GM18498 (cell line): ENCODE results near the gene ANAPC5.
"Not testable (repeated sequence)": the region's sequence is repeated elsewhere in the genome, so short reads cannot be mapped to it uniquely, and the experiment has no call there.

Experiments
- ATAC-seq: cut with Tn5 transposase; IDR thresholded peaks from one replicate; pipeline ENCODE4 v1.9.1; 2021; ENCODE audit warnings: mild to moderate bottlenecking, moderate library complexity; ENCODE audit not compliant: unreplicated experiment

The ANAPC5 gene, protein sequence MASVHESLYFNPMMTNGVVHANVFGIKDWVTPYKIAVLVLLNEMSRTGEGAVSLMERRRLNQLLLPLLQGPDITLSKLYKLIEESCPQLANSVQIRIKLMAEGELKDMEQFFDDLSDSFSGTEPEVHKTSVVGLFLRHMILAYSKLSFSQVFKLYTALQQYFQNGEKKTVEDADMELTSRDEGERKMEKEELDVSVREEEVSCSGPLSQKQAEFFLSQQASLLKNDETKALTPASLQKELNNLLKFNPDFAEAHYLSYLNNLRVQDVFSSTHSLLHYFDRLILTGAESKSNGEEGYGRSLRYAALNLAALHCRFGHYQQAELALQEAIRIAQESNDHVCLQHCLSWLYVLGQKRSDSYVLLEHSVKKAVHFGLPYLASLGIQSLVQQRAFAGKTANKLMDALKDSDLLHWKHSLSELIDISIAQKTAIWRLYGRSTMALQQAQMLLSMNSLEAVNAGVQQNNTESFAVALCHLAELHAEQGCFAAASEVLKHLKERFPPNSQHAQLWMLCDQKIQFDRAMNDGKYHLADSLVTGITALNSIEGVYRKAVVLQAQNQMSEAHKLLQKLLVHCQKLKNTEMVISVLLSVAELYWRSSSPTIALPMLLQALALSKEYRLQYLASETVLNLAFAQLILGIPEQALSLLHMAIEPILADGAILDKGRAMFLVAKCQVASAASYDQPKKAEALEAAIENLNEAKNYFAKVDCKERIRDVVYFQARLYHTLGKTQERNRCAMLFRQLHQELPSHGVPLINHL

DNA sequence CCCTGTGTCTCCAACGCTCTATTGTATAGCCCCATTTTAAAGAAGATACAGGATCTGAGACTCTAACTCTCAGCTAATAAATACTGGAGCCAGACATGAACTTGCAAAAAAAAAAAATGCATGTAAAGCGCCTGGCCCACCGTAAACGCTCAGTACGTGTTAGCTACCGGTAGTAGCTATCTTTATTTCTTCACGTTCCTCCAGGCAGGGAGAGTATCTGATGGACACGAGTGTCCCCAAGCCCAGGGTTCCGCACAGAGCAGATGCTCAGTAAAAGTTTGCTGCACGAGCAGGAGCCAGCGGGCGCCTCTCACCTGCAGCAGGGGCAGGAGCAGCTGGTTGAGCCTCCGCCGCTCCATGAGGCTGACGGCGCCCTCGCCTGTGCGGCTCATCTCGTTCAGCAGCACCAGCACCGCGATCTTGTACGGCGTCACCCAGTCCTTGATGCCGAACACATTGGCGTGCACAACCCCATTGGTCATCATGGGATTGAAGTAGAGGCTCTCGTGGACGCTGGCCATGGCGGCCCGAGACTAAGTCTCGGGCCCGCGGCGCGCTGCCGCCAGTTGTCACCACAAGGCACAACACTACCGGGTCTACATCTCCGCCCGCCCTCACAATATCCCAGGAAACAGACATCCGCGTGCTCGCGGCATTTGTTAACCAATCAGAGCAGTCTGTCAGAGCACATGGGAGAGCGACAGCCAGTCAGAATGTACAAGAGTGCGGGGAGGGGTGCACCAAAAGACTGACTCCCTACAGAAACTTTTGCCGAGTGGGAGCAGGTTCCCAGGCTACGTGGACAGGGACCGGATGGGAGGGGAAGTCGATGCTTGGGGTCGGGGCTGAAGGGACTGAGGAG is at the start of gene ANAPC5:
TSS of gene ANAPC5 (minus strand) at position 592 of the 862 bp plus-strand sequence. CDS start at position 521, 71 bp downstream.
- ATAC-seq: peak; percentile 99

DNA sequence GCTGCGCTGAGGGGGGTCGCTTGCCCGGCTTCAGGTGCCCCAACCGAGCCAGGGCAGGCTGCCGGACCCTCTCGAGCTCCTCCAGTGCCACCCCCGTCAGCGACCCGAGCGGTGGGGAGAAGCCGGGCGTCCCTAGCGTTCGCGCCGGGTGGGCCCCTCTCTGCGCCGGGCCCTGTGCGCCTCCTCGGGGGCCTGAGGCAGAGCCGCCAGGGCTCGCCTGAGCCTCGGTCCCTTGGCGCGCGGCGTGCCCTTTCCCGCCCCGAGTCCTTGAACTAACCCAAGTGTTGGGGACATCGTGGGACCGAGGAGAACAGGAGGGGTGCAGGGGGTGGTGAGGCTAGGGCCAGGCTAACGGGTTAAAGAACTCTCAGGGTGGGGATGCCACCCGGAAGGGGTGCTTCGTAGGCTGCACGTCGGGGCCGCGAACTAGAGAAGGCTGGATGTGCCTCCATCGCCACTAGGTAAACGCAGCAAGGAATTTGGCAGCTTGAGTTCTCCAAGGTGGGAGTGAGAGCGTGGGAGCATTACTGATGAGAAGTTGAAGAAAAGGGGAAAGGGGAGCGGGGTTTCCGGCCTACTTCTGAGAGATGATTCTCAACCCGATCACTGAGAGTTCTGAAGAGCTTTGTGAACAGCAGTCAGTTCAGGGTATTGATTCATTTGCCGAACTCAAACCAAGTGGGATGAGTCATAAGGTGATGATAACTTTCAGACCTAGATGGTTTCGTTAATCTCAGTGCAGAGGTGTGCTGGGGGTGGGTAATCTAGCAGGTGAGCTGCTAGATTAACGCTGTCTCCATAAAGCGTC is 48.3 kb upstream of the ANAPC5 start:
- peak; percentile 44 for ATAC-seq

DNA sequence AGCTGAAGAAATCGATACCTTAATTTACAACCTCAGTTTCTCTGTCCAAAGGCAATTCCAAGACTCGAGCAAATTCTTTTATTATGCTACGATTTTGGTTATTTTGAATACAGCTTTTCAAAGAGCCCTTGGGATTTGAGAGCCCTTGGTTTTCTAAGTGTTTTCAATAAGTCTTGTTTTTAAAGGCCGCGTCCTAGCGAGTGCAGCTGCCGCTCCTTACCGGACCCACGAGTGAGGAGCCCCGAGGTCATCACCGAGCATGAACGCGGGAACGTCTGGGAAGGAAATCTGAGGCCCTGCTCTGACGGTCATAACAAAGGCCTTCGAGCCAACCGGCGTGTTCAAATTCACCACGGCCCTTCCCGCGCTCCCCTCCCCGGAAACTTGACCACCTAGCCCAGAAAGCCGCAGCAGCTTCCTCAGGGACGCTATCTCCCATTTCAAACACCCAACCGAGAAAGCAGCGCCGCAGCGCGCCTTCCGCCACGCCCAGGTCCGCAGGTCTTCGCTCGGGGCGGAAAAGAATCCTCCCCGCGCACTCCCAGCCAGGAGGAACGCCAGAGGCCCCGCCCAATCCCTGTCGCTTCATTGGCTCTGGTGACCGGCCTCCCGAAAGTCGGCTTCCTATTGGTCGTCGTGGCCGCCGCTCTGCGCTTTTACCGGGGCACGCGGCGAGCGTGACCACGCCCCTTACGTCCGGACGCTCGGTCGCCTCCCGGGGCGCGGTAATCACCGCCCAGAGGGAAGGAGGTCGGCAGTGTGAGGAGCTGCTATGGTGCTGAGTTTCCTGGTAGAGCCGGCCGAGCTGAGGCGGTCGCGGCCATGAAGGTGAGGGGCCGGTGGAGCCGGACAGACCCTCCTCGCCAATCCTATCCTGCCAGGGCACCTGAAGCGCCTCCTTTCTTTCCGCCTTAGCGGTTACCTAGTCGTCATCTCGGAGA is 47.5 kb upstream of the ANAPC5 start, which contains the start of gene RNF34:
TSS of gene RNF34 (plus strand) at position 728 of the 941 bp plus-strand sequence. CDS start at position 823, 95 bp downstream.
- ATAC-seq: peak; percentile 94

DNA sequence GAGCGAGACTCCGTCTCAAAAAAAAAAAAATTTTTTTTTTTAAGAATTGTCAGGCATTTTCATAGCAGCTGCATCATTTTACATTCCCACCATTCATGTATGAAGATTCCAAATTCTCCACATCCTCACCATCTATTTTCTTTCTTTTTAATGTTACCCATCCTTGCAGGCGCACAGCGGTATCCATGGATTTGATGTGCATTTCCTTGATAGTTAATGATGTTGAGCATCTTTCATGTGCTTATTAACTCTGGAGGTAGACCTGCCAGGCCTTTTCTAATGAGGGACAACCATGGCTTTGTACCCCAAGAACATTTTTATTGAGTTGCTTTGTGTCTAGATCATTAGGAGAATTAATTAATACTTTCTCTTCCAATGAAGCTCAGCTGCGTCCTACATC is 46.1 kb upstream of the ANAPC5 start:
- ATAC-seq: no peak

DNA sequence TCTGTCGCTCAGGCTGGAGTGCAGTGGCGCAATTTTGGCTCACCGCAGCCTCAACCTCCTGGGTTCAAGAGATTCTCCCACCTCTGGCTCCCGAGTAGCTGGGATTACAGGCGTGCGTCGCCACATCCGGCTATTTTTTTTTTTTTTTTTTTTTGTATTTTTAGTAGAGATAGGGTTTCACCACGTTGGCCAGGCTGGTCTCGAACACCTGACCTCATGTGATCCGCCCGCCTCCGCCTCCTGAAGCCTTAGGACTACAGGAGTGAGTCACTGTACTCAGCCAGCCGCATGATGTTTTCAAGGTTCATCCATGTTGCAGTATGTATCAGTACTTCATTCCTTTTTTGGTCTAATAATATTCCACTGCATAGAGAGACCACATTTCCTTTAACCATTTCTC is 45.3 kb upstream of the ANAPC5 start:
- no peak for ATAC-seq

DNA sequence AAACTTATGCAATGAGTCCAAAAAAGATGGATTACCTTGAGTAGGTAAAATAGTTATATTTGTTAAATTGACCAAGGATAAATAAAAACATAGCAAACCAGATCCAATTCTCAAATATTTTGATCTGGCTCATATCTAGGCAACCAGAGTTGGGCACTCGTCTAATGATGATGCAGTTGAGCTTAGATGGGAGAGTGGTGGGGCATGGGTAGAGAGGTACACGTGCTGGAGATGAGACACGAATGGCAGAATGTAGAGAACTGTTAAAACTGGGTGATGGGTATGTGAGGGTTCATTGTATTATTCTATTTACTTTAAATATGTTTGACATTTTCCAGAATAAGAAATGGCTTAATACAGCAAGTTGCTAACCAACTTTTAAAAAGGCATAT is 40.1 kb upstream of the ANAPC5 start:
- no peak for ATAC-seq

DNA sequence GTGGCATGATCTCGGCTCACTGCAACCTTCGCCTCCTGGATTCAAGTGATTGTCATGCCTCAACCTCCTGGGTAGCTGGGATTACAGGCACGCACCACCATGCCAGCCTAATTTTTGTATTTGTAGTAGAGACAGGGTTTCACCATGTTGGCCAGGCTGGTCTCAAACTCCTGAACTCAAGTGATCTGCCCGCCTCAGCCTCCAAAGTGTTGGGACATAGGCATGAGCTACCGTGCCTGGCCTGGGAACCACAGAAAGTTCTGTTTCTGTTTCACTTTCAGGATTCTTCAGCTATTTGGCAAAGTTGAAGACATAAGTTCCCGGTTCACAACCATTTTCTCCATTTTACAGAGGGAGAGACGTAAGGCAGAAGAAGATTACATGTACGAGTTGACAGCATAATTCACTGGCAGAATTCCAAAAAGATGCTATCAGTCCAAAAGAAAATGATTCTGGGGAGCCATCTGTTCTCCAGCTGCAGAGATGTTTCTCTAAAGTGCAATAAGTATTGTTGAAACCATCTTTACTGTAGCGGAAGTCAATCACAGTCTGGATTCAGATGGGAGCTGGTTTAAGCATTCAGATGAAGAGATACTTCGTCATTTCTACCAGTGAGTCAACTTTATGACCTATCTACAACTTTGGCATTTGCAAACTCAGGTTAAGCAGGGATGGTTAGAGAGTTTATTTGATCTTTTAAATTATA is 39.6 kb upstream of the ANAPC5 start:
- no peak for ATAC-seq

DNA sequence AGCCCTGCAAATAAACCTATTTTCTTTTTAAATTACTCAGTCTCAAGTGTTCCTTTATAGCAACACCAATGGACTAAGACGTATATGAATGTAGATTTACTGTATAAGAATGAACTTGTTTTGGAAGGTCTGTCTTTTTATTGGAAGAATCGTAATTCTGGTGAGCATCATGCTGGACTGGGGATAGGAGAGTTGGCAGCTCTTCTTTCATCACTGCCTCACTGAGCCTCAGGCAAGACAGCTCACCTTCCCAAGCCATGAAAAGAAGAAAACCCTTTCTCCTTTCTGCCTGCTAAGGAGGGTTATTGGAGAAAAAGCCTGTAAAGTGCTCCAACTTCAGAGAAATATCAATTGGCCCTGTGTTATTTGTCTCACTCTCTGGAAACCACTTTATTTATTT is 38.6 kb upstream of the ANAPC5 start:
- ATAC-seq: no peak

DNA sequence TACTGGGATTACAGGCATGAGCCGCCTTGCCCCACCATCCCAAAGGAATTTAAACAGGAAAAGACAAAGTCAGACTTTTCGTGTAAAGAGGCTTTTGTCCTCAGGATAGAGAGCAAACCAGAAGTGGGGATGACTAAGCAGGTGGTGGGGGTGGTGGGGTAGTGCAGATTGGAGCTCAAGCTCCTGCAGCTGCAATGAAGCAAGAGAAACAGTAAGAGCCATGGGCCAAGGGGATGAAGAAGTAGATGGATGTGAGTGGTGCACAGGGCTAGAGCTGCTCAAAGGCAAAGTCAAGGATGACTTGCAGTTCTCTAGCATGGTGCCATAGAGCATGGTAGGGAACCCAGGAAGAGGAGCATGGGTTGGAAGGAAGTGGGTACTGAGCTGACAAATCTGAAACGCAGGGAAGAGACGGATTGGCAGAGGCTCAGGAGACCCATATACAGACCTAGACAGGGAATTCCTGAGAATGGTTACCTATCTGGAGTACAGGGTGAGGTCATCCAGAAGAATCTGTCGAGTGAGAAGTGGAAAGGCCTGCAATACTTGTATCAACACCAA is 36.3 kb upstream of the ANAPC5 start:
- no peak for ATAC-seq

DNA sequence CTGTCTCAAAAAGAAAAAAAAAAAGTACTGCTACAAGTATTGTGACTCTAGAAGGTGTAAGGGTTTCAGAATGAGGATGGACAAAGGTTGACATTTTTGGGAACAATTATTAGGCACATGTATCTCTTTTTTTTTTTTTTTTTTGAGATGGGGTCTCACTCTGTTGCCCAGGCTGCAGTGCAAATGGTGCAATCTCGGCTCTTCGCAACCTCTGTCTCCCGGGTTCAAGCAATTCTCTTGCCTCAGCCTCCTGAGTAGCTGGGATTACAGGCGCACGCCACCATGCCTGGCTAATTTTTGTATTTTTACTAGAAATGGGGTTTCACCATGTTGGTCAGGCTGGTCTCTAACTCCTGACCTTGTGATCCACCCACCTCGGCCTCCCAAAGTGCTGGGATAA is 32.7 kb upstream of the ANAPC5 start:
- not testable (repeated sequence) for ATAC-seq

DNA sequence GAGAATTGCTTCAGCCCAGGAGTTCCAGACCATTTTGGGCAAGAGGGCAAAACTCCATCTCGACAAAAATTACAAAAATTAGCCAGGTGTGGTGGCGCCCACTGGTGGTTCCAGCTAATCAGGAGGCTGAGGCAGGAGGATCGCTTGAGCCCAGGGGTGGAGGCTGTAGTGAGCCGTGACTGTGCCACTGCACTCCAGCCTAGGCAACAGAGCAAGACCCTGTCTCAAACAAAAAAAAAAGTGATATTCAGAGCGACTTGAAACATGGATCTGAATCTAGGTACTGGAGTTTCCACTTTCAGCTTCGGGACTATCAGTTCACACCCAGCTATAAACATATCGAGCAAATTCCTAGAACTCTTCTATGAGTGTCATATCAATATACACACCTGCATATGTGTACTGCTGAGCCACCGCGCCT is 31.4 kb upstream of the ANAPC5 start:
- no peak for ATAC-seq

DNA sequence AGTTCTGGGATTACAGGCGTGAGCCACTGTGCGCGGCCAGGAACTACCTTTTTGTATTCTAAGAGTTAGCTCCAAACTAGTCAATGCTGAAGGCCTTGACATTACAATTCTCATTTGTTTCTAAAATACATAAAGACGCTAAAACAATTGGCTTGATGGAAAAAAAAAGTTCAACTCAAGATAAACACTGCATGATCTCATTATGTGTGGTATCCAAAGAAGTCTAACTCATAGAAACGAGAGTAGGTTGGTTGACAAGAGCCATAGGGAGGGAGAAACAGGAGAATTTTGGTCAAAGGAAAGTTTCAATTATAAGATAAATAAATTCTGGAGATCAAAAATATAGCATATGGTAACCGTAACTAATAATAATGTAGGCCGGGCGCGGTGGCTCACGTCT is 27.7 kb upstream of the ANAPC5 start:
- no peak for ATAC-seq

DNA sequence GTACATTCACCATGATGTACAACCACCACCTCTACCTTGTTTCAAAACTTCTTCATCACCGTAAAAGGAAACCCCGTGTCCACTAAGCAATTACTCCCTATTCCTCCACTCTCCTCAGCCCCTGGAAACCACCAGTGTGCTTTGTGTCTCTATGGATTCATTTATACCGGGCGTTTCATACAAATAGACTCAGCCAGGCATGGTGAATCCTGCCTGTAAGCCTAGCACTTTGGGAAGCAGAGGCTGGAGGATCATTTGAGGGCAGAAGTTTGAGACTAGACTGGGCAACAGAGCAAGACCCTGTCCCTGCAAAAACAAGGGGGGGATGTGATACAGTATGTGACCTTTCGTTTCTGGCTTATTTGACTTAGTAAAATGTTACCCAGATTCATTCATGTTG is 26.5 kb upstream of the ANAPC5 start:
- ATAC-seq: no peak

DNA sequence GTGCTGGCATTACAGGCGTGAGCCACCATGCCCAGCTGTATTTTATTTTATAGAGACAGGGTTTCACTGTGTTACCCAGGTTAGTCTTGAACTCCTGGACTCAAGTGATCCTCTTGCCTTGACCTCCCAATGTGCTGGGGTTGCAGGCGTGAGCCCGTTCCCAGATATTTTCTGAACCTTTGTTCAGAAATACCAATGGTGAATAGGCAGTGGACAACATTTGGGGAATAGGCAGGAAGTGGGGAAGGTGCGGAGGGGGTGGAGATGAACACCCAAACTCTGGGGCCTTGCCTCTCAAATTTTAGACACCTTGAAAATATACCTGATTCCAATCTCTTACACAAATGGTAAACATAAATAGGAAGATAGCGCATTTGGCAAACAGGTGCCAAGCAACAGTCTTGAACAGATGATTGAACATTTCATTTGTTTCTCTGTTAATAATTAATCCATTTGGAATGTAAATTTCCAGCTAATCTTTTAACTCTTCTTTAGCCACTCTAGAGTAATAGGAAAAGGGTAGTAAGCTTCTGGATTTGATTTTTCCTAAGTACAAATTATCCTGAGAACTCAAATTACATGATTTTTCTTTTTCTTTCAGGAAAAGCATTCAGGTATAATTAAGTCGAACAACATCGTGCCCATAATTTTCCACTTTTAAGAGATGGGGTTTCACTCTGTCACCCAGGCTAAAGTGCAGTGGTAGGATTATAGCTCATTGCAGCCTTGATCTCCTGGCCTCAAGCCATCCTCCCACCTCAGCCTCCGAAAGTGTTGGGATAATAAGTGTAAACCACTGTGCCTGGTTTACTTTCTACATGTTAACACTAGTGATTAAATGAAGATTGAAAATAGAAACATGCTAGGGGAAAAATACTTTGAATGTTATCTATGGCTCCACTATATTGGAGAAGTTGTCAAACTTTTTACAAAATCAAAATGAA is 24.8 kb upstream of the ANAPC5 start:
- ATAC-seq: no peak

DNA sequence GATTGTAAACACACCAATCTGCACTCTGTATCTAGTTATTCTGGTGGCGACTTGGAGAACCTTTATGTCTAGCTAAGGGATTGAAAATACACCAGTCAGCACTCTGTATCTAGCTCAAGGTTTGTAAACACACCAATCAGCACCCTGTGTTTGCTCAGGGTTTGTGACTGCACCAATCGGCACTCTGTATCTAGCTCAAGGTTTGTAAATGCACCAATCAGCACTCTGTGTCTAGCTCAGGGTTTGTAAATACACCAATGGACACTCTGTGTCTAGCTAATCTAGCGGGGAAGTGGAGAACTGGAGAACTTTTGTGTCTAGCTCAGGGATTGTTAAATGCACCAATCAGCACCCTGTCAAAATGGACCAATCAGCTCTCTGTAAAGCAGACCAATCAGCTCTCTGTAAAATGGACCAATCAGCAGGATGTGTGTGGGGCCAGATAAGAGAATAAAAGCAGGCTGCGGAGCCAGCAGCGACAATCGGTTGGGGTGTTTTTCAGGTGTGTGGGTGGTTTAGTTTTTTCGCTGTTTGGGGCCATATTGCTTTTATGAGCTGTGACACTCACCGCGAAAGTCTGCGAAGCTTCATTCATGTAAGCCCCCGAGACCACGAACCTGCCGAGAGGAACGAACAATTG is 22.9 kb upstream of the ANAPC5 start:
- not testable (repeated sequence) for ATAC-seq

DNA sequence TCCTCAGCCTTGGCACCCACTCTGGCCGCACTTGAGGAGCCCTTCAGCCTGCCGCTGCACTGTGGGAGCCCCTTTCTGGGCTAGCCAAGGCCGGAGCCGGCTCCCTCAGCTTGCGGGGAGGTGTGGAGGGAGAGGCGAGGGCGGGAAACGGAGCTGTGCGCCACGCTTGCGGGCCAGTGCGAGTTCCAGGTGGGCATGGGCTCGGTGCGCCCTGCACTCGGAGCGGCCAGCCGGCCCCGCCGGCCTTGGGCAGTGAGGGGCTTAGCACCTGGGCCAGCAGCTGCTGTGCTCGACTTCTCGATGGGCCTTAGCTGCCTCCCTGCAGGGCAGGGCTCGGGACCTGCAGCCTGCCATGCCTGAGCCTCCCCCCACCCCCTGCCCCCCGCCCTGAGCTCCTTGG is 22.1 kb upstream of the ANAPC5 start:
- ATAC-seq: not testable (repeated sequence)

DNA sequence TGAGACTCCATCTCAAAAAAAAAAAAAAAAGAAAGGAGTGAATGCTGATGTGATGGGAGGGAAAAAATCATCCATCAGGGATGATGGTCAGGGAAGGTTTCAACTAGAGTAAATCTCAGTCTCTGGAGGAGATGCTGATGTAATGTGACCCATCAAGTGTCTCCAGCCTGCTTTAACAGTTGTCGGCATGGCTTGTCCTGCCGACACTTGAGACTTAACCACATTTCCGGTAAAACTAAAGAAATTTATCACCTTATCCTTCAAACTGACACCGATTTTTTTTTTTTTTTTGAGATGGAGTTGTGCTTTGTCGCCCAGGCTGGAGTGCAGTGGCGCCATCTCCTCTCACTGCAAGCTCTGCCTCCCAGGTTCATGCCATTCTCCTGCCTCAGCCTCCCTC is 21.5 kb upstream of the ANAPC5 start:
- ATAC-seq: no peak
